DND-41 (cell line): Measurements from ENCODE around the gene HOXD9.

ENCODE experiments used
- ATAC-seq: fragments of 200-7000 bp; cut with Tn5 transposase; 3 replicates; pipeline ENCODE4 v1.9.1; 2021; ENCODE audit warnings: low read depth; ENCODE audit not compliant: insufficient read depth
- DNase-seq: peaks from one replicate; pipeline ENCODE4 v3.0.0-alpha.2; 2020
- H2AFZ ChIP-seq: 2 replicates; pipeline ENCODE4 v1.6.0; 2012; ENCODE audit warnings: low read depth, low read length
- H3K27ac ChIP-seq: 2 replicates; pipeline ENCODE4 v1.5.1; 2012; ENCODE audit warnings: low read length, inconsistent platforms
- H3K27me3 ChIP-seq: fragments of 200-600 bp; sonication (generic); 2 replicates; pipeline ENCODE4 v1.6.0; 2012; ENCODE audit warnings: low read length, mild to moderate bottlenecking, inconsistent platforms; ENCODE audit not compliant: insufficient read depth, poor library complexity
- H3K36me3 ChIP-seq: 2 replicates; pipeline ENCODE4 v1.5.1; 2012; ENCODE audit warnings: low read length, inconsistent platforms; ENCODE audit not compliant: insufficient read depth
- H3K4me1 ChIP-seq: 2 replicates; pipeline ENCODE4 v1.5.1; 2012; ENCODE audit warnings: mild to moderate bottlenecking, low read length; ENCODE audit not compliant: insufficient read depth
- H3K4me2 ChIP-seq: 2 replicates; pipeline ENCODE4 v1.6.0; 2012; ENCODE audit warnings: mild to moderate bottlenecking, moderate library complexity, low read length, inconsistent platforms; ENCODE audit not compliant: insufficient read depth
- H3K4me3 ChIP-seq, 2 experiments: fragments of 200-600 bp in 1 of 2; shearing (Covaris generic) in 1 of 2; 2 replicates each; pipeline ENCODE4 v1.5.1; 2012 to 2016; ENCODE audit warnings: inconsistent platforms in 2 of 2, low read length in 2 of 2, mild to moderate bottlenecking in 2 of 2, low read depth in 1 of 2, moderate library complexity in 1 of 2
- H3K79me2 ChIP-seq: 2 replicates; pipeline ENCODE4 v1.6.0; 2012; ENCODE audit warnings: low read length, inconsistent platforms; ENCODE audit not compliant: insufficient read depth
- H3K9ac ChIP-seq: 2 replicates; pipeline ENCODE4 v1.6.0; 2012; ENCODE audit warnings: low read depth, mild to moderate bottlenecking, inconsistent platforms, low read length, moderate library complexity
- H3K9me3 ChIP-seq: 2 replicates; pipeline ENCODE4 v1.5.1; 2012; ENCODE audit warnings: low read length, moderate library complexity, mild to moderate bottlenecking, inconsistent platforms; ENCODE audit not compliant: insufficient read depth, severe bottlenecking
- H4K20me1 ChIP-seq: 2 replicates; pipeline ENCODE4 v1.6.0; 2012; ENCODE audit warnings: low read length; ENCODE audit not compliant: insufficient read depth
- EZH2 ChIP-seq: IDR thresholded peaks from 3 replicates; pipeline ENCODE4 v1.6.1; 2012; ENCODE audit warnings: borderline replicate concordance, low read depth, mild to moderate bottlenecking, moderate library complexity, low read length, inconsistent platforms; ENCODE audit not compliant: severe bottlenecking
- TF ChIP-seq, protein P1 (sequence below): IDR thresholded peaks from 2 replicates; pipeline ENCODE4 v1.5.1; 2012; ENCODE audit warnings: borderline replicate concordance, low read length, moderate library complexity, mild to moderate bottlenecking; ENCODE audit not compliant: poor library complexity, severe bottlenecking; ENCODE audit errors: extremely low read depth

The HOXD9 gene

DNA sequence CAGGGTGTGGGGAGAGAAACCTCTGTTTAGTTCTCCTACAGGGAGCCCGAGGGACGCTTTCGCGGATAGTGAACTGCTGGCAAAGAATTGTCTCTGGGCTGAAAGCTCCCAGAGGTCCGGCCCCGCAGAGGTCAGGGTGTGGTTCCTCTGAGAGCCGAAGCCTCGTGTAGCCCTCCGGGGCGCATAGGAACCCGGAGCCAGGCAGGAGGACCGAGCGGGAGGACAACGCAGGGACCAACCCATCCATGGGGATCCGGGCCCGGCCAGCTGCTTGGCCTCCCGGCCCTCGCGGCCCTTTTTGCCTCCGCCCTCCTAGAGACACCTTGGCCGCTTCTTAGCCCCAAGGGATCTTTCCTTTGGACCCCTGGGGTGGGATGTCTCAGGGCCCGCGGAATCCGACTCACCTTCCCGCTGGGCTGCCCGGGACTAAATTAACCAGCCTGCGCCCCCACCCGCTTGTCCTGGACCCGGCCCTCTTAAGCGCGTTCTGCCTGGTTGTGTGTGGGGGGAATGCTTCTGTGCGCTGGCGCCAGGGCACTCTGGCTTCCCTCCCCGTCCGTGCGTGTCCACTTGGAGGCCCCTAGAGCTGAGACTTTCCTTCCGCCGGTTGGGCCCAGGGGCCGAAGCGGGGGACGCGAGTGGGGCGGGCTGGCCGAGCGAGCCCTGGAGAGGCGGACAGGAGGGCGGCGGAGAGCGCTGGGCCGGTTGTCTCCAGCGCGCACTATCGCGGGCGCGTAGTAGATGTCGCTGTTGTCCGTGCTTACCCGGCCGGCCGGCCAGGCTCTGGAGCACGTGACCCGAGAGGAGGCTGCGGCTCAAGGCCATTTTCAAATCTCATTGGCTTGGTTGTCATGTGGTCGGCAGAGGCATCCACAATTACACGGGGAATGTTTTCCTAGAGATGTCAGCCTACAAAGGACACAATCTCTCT lies 6.4 kb upstream of the HOXD9 start, which contains the start of gene HOXD10:
TSS of gene HOXD10 (plus strand) at position 896 of the 931 bp plus-strand sequence. CDS start 56 bp downstream, outside the sequence.
- Histone ChIP-seq H2AFZ (no peak within 1 kb of the TSS), H3K9ac (no peak within 1 kb of the TSS), H4K20me1 (no peaks in the 10 kb centered on the region), H3K4me3 (no peak within 1 kb of the TSS), H3K79me2 (no peaks in the 10 kb centered on the region), H3K27ac (no peak within 1 kb of the TSS), H3K4me1 (no peaks in the 10 kb centered on the region), H3K4me2 (no peak within 1 kb of the TSS), H3K9me3 (no peaks in the 10 kb centered on the region), H3K36me3 (no peaks in the 10 kb centered on the region), H3K27me3 (no peaks in the 10 kb centered on the region)
- DNase-seq = no peak
- no peak for TF ChIP-seq EZH2
- TF ChIP-seq, protein P1, sequence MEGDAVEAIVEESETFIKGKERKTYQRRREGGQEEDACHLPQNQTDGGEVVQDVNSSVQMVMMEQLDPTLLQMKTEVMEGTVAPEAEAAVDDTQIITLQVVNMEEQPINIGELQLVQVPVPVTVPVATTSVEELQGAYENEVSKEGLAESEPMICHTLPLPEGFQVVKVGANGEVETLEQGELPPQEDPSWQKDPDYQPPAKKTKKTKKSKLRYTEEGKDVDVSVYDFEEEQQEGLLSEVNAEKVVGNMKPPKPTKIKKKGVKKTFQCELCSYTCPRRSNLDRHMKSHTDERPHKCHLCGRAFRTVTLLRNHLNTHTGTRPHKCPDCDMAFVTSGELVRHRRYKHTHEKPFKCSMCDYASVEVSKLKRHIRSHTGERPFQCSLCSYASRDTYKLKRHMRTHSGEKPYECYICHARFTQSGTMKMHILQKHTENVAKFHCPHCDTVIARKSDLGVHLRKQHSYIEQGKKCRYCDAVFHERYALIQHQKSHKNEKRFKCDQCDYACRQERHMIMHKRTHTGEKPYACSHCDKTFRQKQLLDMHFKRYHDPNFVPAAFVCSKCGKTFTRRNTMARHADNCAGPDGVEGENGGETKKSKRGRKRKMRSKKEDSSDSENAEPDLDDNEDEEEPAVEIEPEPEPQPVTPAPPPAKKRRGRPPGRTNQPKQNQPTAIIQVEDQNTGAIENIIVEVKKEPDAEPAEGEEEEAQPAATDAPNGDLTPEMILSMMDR = no peak
- ATAC-seq = no peak

- Histone ChIP-seq H3K79me2 (no peaks in the 10 kb centered on the region), H3K27me3 (no peaks in the 10 kb centered on the region), H3K27ac (no peak overlapping the region), H3K4me1 (no peaks in the 10 kb centered on the region), H3K4me3 (no peak overlapping the region), H4K20me1 (no peaks in the 10 kb centered on the region), H3K36me3 (no peaks in the 10 kb centered on the region), H3K9me3 (no peaks in the 10 kb centered on the region), H3K9ac (no peak overlapping the region), H2AFZ (no peak overlapping the region), H3K4me2 (no peak overlapping the region)
- TF ChIP-seq, protein P1 = no peak
- no peak for TF ChIP-seq EZH2
- no peak for DNase-seq
- no peak for ATAC-seq
Observed at GRCh38 chr2:176117162-176117822, 5.2 kb upstream of the HOXD9 start.

DNA sequence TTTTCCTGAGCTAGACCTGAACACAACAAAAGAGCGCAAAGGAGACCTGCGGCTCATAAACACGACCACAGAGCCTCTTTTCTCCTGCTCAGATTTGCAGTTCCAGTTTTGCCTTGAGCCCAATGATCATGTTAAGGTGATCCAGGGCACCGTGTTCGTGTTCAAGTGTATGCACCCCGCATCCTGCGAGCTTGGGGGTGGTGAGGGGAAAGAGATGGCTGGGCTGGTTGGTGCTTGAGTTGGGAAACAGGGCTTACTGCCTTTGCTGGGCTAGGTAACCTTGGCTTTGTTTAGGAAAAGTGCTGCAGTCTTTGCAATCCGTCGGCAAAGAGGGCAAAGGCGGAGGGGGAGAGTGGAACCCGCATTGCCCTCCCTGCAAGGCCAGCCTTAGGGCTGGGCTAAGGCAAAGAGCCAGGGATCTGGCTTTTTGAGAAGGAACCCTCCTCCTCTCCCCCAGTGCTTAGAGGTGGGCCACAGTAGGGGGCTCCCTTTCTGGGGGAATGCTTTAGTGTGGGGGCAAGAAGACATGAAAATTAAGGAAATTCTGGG lies 4.6 kb upstream of the HOXD9 start:
- Histone ChIP-seq H3K4me1 (no peaks in the 10 kb centered on the region), H3K4me3 (no peak overlapping the region), H3K27ac (no peak overlapping the region), H4K20me1 (no peaks in the 10 kb centered on the region), H3K9me3 (no peaks in the 10 kb centered on the region), H3K27me3 (no peaks in the 10 kb centered on the region), H3K9ac (no peak overlapping the region), H3K4me2 (no peak overlapping the region), H3K79me2 (no peaks in the 10 kb centered on the region), H2AFZ (no peak overlapping the region), H3K36me3 (no peaks in the 10 kb centered on the region)
- TF ChIP-seq, protein P1 = no peak
- no peak for TF ChIP-seq EZH2
- ATAC-seq = no peak
- DNase-seq = no peak
